Bladder microvascular endothelial cell (primary cell): ENCODE data around the gene TRDMT1. TPM values are rescaled to one million over a fixed set of nuclear protein-coding genes. Genes with fewer than 3 reads are reported as not detected.

Experiments
- total RNA-seq: library from RNA; depleted of rRNA; stranded (reverse); fragments of >200 nt; gene quantifications from 2 replicates; pipeline ENCODE4 v1.2.3, GENCODE V29; 2014

TRDMT1 gene
- total RNA-seq = 2.9 and 7.9 TPM in 2 replicates

GRCh38 chr10:17200912-17201793, at the start of gene TRDMT1:
TSS of gene TRDMT1 (minus strand) at chr10:17201672. CDS start at chr10:17201634, 38 bp downstream.

DNA sequence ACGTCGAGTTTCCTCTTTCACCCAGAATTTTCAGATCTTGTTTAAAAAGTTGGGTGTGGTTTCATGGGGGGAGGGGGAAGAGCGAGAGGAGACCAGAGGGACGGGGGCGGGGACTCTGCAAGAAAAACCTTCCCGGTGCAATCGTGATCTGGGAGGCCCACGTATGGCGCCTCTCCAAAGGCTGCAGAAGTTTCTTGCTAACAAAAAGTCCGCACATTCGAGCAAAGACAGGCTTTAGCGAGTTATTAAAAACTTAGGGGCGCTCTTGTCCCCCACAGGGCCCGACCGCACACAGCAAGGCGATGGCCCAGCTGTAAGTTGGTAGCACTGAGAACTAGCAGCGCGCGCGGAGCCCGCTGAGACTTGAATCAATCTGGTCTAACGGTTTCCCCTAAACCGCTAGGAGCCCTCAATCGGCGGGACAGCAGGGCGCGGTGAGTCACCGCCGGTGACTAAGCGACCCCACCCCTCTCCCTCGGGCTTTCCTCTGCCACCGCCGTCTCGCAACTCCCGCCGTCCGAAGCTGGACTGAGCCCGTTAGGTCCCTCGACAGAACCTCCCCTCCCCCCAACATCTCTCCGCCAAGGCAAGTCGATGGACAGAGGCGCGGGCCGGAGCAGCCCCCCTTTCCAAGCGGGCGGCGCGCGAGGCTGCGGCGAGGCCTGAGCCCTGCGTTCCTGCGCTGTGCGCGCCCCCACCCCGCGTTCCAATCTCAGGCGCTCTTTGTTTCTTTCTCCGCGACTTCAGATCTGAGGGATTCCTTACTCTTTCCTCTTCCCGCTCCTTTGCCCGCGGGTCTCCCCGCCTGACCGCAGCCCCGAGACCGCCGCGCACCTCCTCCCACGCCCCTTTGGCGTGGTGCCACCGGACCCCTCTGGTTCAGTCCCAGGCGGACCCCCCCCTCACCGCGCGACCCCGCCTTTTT, 26.9 kb upstream of the TRDMT1 start, which contains the start of gene VIM:
VIM (plus strand) TSS at position 151 of the 925 bp plus-strand sequence. CDS start 1,182 bp downstream, outside the sequence.

DNA sequence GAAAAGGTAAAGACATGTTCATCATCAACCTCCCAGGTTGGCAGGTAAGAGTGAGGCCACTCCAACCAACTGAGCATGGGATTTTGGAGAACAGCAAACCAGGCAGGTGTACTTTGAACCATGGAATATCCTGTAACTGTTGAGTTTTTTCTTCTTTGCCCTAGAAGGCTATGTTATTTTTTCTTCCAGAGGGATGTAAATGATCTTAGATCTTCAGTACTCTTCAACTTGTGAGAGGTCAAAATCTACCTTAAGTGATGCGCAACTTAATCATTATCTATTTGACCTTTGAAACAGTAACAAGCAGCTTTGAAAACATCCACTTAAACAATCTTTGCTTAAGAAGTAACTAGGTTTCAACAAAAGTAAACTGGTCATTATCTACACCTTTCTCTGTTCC, 71.7 kb downstream of the TRDMT1 start, which contains the start of gene CUBN:
CUBN (minus strand) TSS at position 71 of the 400 bp plus-strand sequence; CDS start at position 25, 46 bp downstream.

Other genes starting within 250 kb of the TRDMT1 start
- gene CUBN, start 71.9 kb downstream of the TRDMT1 start, total RNA-seq = 1.3 and 14.9 TPM in 2 replicates
- gene VIM, start 26.6 kb upstream of the TRDMT1 start, total RNA-seq = 3,002 and 4,929 TPM in 2 replicates